HG03439 (cell line): ENCODE data around the gene ARL2BP.

ENCODE experiments used
- ATAC-seq: cut with Tn5 transposase; IDR thresholded peaks from one replicate; pipeline ENCODE4 v1.9.1; 2021; ENCODE audit warnings: mild to moderate bottlenecking, moderate library complexity; ENCODE audit not compliant: unreplicated experiment

ARL2BP gene

DNA sequence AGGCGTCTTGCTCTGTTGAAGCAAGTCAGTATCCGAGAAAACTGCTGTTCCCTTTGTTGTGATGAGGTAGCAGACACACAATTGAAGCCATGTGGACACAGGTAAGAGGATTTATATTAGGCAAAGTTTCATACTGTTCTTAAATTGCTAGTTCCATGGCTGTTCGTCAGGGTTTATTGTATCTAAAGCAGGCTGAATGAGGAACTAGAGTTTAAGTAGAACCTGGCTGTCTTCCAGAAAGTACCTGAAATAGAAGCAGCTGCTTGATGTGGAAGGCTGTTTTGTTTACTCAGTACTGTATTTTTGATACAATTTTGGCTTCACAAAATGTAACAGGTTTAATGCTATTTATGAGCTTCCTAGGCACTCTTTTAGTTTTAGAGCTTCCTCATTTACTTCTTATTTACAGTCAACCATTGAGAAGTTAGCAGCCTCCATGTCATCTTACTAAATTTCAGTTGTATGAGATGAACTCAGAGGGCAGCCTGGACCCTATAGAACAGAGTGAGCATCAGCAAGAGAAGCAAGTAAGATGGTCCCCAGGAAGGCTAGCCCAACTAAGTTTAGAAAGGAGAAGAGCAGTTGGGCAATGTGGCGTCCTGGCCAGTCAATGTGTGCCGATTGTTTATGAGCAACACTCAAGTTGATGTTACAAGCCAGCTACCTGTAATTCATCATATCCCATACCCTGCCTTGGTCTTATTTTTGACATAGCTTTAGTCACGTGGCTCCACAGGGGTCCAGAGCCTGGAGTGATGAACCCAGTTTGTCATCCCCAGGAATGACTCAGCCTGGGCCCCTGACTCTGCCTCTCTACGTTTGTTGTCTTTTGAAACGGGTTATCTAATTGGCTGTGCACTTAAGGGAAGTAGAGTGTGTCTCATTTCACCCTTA lies 9.7 kb upstream of the ARL2BP start:
- ATAC-seq = no peak

DNA sequence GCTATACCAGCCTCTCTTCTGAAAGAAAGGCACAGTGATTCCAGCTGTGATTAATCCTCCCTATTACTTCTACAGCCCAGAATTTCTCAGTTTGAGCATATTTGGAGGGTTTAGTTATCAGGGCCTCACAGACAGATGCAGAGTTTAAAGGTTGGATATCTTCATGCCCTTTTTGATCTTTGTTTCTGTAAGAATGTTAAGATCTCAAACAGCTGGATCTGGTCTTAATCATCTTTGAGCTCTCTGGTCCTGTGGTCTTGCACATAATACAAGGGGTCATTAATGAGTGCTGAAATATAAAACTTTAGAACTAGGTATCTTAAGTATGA lies 9.1 kb upstream of the ARL2BP start:
- ATAC-seq = no peak

DNA sequence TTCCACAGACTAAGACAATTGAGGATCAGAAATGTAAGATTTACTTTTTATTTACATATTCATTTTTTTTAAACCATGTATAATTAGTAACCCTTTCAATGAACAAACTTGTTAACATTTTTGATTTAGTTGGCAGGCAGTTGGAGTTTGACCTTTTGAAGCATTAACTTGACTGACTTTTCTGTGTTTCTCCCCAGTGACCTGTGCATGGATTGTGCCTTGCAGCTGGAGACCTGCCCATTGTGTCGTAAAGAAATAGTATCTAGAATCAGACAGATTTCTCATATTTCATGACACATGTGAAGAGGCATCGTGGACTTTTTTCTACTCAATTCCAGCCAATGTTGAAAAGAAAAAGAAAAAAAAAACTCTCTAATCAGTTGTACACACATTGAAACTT lies 6.4 kb upstream of the ARL2BP start:
- ATAC-seq = no peak

DNA sequence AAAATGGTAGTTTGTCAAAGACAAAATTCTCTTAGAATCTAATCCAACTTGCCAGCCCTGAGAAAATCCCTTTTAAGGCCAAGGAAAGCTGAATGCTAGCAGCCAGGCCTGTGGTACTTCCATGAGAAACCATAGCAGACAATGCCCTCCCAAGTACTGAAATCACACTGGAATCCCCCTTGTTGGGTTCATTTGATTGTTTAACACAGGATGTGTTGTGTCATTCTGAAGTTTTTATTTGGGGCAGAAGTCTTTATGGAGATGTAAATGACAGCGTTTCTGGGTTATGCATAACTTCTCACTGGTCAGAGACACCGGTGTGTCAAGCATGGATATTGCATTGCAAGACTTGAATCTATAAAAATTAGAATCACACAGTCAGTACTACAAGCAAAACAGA lies 6.0 kb upstream of the ARL2BP start:
- ATAC-seq = no peak

DNA sequence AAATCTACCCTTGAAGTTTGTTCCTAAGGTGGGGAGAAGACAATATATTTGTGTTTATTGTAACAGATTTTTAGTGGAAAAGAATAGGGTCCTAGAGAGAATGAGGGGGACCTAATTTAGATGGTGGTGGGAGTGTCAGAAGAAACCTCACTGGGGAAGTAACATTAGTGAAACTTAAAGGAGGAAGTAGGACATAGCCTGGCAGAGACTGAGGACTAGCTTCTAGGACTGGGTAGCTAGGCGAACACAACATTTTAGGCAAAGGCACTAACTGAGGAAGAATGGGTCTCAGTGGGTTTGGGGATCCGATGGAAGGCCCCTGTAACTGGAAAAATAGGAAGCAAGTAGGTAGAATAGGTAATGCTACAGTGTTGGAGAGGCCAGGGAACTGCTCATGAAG lies 4.2 kb upstream of the ARL2BP start:
- no peak for ATAC-seq

DNA sequence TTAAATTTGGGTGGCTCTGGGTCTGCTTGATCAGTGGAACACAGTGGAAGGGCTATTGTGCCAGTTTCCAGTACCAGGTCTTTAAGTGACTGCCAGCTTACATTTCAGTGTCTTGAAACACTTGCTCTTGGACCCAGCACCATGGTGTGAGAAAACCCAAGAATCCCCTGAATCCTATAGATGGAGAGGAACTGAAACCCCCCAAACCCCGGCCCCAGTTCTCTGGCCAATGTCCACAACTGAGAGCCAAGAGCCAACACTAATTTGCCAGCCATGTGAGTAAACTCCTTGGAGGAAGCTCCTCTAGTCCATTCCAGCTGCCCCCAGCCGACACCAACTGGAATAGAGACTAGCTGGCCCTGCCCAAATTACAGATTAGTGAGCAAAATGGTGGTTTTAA lies 2.4 kb upstream of the ARL2BP start:
- no peak for ATAC-seq

DNA sequence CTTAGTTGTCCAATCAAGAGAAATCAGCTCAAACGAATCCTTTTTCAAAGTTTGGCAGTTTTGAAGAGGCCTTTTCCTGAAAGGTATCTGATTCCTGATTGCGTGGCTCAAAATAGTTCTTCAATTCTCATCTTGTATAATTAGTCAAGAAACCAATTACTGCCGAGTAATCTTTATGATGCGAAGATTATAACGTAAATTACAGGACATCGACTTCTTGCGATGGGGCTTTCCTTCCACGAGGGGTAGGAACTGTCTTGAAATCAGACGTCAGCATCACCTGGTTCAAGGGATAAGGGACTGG lies 644 bp upstream of the ARL2BP start:
- peak; percentile 9 for ATAC-seq

DNA sequence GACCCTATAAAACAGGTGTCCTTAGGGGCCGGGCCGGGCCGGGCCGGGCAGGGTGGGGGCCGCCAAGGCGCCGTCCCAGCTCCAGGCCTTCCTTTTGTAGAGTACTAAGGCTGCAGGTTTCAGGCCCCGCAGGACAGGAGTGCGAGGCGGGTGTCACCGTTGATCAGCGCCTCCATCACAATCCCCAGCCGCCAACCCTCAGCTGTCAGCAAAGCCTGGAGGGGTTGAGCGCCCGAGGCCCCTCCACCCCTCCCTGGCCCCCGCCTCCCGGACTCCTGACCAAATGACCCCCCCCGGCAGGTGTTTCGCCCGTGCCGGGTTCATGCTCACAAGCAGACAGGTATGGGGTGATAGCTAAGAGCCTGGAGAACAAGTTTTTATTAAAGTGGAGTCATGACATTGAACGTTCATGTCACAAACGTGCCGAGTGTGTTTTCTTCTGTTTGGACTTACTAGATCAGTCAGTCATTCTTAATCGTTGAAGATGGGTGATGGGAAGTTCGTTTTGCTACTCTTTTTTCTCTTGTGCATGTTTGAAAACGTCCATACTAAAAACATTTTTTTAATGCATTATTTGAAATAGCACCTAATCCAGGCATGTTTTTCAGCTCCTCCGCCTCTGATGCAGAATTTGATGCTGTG lies 534 bp downstream of the ARL2BP start:
- ATAC-seq = no peak

DNA sequence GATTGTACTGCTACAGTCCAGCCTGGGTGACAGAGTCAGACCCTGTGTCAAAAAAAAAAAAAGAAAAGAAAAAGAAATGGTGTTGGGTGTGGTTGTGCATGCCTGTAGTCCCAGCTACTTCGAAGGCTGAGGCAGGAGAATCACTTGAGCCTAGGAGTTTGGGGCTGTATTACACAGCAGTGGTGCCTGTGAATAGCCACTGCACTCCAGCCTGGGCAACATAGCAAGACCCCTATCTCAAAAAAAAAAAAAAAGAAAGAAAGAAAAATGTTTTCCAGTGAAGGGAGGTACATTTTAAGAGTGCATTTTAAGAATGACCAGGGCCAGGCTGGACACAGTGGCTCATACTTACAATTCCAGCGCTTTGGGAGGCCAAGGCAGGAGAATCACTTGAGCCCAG lies 6.3 kb downstream of the ARL2BP start:
- ATAC-seq = no peak

DNA sequence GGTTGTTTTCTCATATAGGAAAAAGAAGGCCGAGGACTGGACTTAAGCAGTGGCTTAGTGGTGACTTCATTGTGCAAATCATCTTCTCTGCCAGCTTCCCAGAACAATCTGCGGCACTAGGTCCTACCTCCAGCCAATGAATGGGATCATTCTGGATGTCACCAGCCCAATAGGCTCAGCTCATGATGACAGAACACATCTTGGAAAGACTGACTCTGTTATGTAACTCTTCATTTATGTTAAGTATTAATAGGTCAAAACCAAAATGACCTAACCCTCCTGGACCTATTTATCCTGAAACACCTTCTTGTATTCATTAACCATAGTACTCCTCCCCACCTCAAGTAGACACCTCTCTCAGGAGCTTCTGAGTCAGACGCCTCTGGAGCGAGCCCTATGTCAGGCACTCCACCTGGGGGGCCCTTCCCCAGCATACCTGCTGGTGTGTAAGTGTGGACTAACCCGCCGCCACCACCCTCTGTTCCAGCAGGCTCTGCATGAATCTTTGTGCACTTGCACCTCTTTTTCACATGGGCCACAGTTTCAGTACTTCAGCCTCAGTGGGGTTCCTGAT lies 7.2 kb downstream of the ARL2BP start:
- ATAC-seq = no peak

DNA sequence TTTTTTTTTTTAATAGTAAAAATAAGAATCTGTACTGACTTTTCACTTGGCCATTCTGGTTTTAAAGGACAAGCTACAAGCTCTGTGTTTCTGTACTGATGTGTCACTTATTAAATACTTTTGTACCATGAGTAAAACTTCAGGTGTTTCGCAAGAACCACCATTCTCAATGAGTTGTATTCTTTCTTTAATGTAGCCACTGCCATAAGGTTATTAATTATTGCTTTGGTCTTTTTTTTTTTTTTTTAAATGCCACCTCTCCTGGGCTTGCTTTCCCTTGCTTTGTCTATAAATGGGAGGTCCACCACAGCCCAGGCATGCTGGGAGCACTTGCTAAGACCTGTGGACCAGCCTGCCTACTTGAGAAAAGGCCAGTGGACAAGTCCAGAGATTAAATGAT lies 8.4 kb downstream of the ARL2BP start:
- ATAC-seq = no peak

DNA sequence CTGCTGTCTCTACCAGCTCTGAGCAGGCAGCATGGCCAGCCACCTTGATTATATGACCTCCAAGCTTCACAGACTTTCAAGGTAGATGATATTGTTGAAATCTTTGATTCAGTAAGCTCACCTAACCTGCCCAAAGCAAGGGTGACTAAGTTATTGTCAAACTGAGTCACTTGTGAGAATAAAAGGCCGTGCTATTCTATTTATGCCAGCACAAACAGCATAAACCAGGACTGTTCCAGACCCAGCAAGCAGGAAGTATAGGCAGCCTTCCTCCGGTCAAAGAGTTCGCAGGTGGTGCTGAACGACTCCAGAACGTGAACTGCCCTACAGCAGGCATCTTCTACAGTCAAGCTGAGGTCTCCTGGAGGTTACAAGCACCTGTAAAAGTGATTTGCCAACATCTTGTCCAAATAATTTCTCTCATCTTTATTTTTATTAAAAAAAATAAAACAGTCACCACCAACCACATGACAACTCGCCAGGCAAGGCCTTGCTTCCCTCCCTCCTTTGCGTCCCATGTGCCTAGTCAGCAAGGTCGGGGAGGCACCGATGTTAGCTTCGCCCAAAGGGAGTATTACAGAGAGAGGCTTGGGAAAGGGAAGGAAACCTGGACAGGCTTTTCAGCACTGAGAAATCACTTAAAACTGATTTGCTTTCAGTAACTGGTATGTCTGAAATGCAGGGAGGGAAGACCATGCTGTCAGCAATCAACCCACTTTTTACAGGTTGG lies 10.8 kb downstream of the ARL2BP start:
- ATAC-seq = no peak

DNA sequence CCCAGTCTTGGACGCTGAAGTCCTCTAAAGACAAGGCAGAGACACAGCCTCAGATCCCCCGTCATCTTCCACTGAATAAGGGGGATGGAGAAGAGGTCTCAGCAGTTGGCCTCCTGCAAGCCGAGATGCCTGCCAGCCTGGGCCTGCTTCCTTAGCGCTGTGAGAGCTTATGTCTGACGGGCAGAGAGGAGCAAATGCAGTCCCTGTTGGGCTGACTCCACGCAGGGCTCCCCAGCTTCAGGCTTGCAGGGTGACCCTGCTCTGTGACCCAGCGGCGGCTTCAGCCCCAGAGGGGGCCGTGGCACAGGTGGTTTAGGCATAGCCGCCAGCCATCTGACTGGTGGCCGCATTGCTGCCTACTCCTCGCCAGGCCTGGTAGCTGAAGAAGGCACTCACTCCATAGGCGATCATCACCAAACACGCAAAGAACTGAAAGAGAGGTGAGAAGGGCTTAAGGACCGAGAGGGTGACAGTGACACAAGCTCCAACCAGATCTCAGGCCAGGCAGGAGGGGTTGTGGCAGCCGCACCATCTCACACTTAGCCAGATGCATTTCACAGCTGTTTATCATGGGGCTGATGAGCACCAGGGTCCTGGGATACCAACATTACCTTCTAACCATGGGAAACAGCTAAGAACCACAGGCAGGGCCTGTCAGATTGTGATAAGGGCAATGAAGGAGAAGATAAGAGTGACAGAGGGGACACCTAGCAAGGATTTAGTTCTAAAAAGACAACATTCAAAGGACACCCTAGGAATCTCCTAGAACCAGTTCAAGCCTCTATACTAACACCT lies 11.7 kb downstream of the ARL2BP start:
- no peak for ATAC-seq

DNA sequence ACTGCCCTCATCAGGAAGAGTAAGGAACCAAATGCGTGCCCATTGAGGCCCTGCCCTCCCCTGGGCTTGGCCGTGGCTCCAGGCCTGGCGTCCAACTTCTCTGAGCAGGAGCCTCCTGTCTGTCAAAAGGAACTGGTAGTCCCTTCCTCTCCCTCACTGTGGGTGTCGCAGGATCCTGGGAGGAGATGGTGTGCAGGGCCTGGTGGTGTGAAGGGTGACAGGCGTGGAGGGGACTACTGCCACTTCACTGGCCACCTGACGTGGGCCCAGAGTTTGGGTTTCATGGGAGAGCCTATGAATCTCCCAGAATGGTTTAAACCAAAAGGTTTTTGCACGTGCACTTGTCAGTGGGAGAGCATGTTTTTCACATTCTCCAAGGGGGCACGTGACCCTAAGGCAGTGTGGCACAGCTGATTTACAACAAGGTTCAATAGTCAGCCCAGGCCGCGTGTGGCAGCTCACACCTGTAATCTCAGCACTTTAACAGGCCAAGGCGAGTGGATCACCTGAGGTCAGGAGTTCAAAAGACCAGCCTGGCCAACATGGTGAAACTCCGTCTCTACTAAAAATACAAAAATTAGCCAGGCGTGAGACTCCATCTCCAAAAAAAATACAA lies 12.5 kb downstream of the ARL2BP start:
- no peak for ATAC-seq

DNA sequence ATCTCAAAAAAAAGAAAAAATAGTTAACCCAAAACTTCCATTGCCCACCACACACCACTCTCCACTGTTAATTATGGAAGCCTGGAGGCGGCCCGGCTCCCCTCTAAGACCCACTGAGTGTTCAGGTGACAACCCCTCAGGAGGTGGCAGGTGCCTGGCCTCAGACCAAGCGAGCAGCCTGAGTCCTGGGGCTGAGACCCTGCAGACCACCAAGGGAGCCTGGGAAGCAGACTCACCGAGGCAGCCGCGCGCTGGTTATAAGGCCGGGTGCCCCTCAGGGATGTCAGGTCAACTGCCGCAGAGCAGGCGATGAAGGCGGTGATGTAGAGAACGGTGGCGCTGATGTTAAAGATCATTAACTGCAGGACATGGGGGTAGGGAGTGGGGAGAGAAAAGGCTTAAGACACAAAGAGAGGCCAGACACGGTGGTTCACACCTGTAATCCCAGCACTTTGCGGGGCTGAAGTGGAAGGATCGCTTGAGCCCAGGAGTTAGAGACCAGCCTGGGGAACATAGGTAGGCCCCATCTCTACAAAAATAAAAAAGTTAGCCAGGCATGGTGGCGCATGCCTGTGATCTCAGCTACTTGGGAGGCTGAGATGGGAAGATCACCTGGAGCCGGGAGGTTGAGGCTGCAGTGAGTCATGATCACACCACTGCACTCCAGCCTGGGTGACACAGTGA lies 13.3 kb downstream of the ARL2BP start:
- ATAC-seq = no peak

DNA sequence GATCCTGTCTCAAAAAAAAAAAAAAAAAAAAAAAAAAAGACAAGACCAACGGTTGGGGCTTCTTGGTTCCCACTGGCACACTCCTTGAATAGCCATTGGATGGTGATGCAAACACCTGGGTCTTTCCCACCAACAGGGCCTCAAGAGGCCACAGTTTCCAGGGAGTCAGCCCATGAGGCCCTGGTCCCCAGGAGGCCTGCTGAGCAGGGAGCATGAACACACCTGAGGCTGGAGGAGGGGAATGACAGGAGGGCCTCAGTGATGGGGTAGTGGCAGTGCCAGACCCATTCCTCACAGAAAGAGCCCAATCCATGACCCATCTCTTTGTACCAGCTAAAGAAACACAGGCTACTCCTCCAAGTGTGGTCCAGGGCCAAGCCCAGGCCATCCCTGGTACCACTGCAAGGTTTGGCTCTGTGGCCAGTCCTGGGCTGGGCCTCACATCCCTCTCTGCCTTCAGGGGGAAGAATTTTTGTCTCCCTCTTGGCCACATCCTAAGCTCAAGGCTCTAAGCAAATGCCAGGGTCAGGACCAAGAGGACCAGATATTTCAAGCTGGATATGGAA lies 13.9 kb downstream of the ARL2BP start:
- no peak for ATAC-seq

DNA sequence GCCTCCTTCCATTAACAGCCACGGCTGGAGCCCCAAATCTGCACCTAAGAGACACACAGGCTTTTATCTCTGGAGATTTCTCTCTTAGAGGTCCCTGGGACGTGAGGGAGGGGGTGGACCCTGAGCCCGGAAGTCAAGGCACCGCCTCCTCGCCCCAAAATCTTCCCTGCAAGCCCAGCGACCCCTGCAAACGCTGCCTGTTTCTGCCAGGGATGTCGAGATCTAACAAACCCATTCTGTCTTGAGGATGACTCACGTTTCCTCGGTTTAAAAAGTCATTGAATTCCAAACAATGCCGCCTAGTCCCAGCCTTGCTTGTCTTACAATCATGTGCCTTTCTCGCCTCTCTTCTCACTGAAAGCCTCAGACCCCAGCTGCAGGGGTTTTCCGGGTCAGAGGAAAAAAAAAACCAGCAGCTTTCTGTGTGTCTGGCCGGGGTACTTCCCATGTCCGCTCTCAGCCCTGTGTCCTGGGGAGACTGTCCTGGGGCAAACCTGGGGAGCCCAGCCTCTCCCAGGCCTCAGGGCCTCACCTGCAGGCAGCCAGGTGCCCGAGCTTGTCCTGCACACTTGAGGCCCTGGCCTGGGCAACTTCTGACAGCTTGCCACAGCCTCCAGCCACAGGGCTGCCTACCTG lies 15.4 kb downstream of the ARL2BP start:
- no peak for ATAC-seq

DNA sequence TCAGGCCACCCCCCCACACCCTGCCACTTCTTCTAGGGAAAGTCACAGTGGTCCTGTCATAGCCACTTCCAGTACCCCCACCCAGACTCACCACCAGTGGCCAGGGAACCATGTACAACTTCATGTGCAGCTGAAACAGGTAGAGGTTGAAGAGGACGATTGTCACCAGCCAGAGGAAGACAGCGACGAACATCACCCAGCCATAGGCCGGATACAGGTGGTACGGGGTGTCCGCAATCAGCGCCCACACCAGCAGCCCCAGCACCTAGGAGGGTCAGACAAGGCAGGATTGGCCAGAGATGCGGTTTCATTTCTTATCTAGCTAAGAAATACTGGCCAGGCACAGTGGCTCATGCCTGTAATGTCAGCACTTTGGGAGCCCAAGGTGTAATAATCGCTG lies 16.7 kb downstream of the ARL2BP start:
- ATAC-seq = no peak

DNA sequence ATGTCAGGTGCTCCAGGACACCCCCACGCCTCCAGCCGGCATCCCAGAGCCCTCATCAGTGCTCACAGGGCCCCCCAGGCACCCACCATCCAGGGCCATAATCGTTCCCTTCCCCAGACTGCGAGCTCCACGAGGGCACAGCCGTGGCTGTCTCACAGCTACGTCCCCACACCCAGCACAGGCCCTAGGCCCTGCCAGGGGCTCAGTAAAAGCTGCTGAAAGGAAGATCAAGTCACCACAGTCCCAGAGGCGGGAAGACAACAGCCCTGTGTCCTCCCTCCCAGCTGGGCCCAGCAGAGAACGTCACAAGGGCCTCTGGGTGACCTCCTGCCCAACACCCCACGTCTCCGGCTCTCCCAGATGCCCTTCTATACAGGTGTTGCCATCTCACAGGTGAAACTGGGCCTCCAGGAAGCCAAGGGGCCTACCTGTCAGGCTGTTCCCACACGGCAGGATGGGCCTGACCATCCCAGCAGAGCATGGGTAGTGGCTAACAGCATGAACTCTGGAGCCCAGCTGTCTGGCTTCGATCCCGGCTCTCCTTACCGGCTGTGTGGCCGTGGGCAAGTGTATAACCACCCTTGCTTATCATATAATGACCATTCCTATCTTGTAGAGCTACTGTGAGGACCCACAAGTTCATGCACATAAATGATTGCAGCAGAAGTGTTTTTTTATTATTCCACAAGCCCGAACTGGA lies 17.9 kb downstream of the ARL2BP start:
- no peak for ATAC-seq
